Measurements from ENCODE around the gene TLK1. TPM values are rescaled to one million over a fixed set of nuclear protein-coding genes. Genes with fewer than 3 reads are reported as not detected.
A peak's percentile ranks its signal among the peaks of the same experiment; 100 is the strongest.

Gene TLK1
- total and polyA plus RNA-seq, 9 of the 15 experiments (the other 6 are each of a cell fraction or from before 2014, with no cell fraction given) = 20.2 to 101 (median 40.5) TPM

DNA sequence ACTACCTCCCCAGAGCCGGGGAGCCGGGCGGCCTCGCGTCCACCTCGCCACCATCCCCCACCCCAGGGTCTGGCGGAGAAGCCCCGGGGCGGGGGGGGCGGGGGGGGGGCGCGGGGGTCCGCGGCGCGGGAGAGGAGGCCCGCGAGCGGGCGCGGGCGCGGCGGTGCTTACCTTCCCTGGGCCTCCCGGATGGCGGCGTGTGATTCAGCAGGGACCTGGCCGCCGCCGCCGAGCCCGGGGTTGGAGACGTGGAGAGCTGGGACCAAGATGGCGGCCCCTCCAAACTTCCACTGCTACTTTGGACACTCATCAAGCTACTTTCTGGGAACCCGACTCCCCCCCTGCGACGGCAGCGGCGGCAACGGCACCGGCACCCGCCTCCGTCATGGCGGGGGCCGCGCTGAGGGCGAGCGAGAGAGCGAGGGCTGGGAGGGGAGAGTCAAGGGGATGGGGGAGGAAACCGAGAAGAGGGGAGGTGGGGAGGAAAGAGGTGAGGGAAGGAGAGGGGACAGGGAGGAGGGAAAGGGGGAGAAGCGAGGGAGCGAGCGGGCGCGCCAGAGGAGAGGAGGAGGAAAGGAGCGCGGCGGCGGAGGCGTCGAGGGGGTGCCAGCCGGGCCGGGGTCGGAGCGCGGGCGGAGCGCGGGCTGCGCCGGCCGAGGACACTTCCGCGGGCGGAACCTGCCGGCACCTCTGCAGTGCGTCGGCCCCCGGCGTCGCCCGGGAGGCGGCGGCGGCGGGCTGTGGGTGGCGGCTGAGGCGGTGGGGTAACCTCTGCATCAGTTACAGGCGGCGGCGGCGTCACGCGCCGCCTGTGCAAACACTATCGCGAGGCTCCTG is at the start of gene TLK1 (continued):
- TF ChIP-seq PHB (CRISPR knock-in tag; IDR thresholded peaks at IDR 0.05) = no peak
- TF ChIP-seq ID3 (CRISPR knock-in tag; IDR thresholded peaks at IDR 0.05) = no peak
- TF ChIP-seq ID3 (tag; IDR thresholded peaks at IDR 0.05) = peak; percentile 45
- peak; percentile 76; the same call in 1 of the 2 replicates for TF ChIP-seq THAP7 (CRISPR knock-in tag; IDR thresholded peaks at IDR 0.05)
- no peak for TF ChIP-seq DNMT1 (IDR thresholded peaks at IDR 0.05)
- no peak for TF ChIP-seq ZNF695 (CRISPR knock-in tag; IDR thresholded peaks at IDR 0.05)
- TF ChIP-seq SMARCA5 (IDR thresholded peaks at IDR 0.05) = no peak
- peak; percentile 69 for TF ChIP-seq L3MBTL2 (IDR thresholded peaks at IDR 0.05)
- TF ChIP-seq ZNF398 (CRISPR knock-in tag; IDR thresholded peaks at IDR 0.05) = no peak
- TF ChIP-seq ZNF778 (CRISPR knock-in tag; IDR thresholded peaks at IDR 0.05) = no peak
- no peak for TF ChIP-seq NR4A1 (CRISPR knock-in tag; IDR thresholded peaks at IDR 0.05)
- TF ChIP-seq NR4A1 (tag; IDR thresholded peaks at IDR 0.05) = peak; percentile 66
- no peak for TF ChIP-seq ZNF133 (CRISPR knock-in tag; IDR thresholded peaks at IDR 0.05)
- 0 out of 4 replicates have a peak, but pooled peaks of 1 of the 2 experiments have one; percentile 35 for TF ChIP-seq ETV6 (IDR thresholded peaks at IDR 0.05; ENCODE audit: borderline replicate concordance in 1 of 2, low read depth in 2 of 2, low read length in 1 of 2)
- TF ChIP-seq ETV6 (CRISPR knock-in tag; IDR thresholded peaks at IDR 0.05; ENCODE audit: borderline replicate concordance) = no peak
- no peak for TF ChIP-seq SAFB (IDR thresholded peaks at IDR 0.05; ENCODE audit: borderline replicate concordance, low read depth, low read length)
- TF ChIP-seq SFPQ (IDR thresholded peaks at IDR 0.05; ENCODE audit: low read depth, low read length) = no peak
- no peak for TF ChIP-seq ZNF217 (CRISPR knock-in tag; IDR thresholded peaks at IDR 0.05)

All from K562 (cell line).